ENCODE measurements around the gene DGKG.

Gene DGKG

DNA sequence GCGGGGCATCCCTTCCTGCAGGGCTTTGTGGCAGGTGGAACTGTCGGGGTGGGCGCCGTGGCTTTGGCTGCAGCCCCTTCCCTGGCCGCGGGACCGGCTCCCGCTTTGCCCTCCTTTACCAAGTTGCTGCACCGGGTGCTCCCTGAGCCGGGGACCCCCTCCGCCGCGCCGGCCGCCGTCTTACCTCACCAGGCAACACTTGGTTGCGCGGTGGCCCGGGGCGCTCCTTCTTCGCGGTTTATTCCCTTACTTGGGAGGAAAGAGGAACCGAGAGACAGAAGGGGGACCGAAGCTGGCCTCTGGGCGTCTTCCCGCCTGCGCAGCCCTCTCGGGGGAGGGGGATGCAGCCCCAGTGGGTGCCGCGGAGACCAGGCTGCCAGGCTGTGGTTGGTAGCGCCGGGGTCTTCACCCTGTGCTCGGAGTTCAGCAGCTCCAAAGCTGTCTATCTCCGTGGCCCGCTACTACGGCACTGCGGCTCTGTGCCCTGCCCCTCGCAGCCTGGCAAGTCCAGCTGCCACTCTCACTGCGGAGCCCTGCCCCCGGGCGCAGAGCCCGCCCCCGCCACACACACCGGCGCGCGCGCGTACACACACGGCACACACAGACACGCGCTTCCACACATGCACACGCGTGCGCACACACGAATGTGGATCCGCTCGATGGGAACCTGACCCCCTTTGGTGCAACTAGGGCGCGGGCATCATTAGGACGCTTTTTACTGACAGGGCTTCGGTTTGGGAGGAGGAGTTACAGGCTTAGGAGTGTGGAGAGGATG lies at the start of gene DGKG:
Gene DGKG (minus strand): TSS at position 473 of the 775 bp plus-strand sequence. CDS start 41,775 bp downstream, outside the sequence.
- peak in 1 of 2 experiments; percentile 66 for DNase-seq

DNA sequence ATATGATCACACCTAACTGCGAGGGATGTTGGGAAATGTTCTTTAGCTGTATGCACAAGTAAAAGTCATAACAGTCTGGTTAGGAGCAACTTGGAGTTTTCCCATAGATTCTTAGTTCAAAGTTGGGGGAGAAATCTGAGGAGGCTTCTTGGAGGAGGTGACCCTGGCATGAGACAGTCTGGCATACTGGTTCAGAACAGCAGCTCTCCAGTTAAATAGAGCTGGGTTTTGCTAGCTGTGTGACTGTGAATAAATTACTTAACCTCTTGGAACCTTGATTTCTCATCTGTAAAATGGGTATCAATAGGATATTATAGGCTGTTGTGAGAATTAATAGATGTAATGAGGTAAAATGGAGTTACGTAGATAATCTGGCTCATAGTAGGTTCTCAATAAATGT lies 49.1 kb upstream of the DGKG start:
- no peak for DNase-seq

- DNase-seq: peak in 1 of 2 experiments; percentile 73
These were observed 44.9 kb upstream of the DGKG start for GRCh38 chr3:186406669-186407635.

DNA sequence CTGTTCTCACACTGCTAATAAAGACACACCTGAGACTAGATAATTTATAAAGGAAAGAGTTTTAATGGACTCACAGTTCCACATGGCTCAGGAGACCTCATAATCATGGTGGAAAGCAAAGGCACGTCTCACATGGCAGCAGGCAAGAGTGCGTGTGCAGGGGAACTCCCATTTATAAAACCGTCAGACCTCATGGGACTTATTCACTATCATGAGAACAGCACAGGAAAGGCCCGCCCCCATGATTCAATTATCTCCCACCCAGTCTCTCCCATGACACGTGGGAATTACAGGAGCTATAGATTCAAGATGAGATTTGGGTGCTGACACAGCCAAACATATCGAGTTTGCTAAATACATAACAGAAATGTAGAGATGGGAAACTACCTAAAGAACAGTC lies 39.5 kb upstream of the DGKG start:
- DNase-seq: no peak

- no peak for DNase-seq
These were observed 38.6 kb upstream of the DGKG start for GRCh38 chr3:186400662-186401061.

DNA sequence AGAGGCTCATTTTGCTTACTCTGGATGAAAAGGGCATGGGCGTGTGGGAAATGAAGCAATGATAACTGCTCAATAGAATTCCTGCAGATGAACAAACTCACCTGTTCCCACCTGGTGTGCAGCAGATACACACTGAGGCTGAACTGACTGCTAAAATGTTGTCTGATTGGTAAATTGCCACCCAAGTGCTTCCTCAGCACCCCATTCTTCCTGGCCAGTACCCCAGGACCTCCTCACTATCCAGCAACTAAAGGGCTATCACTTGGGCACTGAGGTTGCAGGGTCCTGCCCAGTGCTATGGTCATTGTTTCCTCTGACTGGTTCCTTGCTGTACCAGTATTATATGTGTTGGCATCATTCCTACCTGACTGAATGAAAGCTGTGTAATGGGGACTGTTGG lies 38.0 kb upstream of the DGKG start:
- no peak for DNase-seq

DNA sequence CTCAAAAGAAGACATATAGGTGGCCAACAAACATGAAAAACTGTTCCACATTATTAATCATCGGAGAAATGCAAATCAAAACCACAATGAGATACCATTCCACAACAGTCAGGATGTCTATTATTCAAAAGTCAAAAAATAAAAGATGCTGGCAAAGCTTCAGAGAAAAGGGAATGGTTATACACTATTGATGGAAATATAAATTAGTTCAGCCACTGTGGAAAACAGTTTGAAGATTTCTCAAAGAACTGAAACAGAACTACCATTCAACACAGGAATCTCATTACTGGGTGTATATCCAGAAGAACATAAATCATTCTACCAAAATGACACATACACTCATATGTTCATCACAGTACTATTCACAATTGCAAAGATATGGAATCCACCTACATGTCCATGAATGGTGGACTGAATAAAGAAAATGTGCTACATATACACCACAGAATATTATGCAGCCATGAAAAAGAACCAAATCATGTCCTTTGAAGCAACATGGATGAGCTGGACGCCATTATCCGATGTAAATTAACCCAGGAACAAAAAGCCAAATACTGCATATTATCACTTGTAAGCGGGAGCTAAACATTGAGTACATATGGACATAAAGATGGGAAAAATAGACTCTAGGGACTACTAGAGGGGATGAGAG lies 32.7 kb upstream of the DGKG start:
- no peak for DNase-seq

DNA sequence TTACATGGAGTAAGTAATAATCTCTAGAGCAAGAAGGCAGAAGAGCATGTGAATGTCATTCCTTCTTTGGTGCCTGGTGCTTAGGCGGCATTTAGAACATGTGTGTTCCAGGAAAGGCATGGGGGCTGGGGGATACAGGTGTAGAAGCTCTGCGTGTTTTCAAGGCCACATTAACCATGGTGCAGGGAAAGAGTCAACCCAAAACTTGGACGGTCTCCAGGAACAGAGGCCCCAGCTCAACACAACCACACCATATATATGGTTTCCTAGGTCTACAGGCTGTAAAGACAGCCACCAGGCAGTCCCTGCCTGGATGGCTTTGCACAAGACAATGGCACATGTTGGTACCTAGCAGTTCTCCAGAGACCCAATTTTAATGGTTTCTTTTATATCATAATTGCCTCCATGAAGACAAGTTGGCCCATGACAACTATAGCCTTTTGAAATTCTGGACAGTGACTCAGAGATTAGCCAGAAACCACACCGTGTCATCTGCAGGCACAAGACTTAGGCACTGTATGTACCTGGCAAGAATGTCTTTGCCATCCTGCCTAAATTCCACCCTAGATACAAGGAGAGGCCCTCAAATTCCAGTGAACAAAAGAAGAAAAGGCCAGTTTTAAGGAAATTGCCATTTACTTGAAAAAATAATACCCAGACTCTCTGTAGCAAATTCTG lies 25.0 kb upstream of the DGKG start:
- DNase-seq: no peak

- no peak for DNase-seq
These were observed 24.0 kb upstream of the DGKG start for GRCh38 chr3:186385856-186386602.

DNA sequence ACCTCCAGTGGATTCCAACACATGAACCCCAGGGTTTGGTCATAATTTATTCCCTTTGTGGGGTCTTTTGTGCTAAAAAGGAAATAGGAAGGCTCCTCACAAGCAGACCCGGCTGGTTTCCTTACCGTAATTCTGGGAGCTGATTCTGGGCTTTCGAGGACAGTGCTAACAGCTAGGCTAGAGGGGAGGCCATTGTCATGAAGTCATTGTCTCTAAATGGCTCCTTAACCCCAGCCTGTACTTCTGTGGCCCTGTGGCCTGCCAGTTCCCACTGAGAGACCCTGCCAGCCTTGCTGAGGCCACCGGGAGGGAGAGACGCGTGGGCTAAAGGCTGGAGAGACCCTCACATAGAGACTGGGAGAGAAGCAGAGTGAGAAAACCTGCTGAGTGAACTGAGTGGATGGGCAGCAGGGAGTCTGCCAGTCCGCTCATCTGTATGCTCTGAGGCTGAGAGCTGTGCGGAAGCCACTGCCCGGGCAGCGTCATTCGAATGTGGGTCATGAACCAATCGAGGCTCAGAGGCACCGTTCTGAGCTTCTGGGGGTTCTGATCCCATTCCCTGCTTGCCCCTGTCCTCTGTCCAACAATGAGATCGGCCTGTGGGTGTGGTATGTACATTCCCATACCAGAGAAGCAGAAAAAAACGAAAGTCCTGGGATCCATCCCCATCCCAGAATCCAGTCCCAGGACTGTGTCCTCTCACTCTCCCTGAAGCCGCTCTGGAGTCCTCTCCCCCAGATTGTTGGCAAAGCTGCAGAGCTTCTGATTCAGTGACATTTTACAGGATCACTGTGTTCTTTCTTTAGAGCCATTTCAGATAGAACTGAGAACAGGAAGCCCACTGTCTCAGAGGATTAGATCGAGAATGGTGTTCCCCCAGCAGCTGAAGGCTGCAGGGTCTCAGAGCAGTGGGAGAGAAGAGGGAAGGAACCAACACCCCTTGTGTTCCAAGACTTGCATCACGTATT lies 21.3 kb upstream of the DGKG start:
- no peak for DNase-seq

GRCh38 chr3:186382217-186382885 lies 20.3 kb upstream of the DGKG start:
- DNase-seq: no peak

- no peak for DNase-seq
These were observed 19.6 kb upstream of the DGKG start for GRCh38 chr3:186381424-186382216.

- DNase-seq: no peak
These were observed 18.8 kb upstream of the DGKG start for GRCh38 chr3:186380622-186381380.

DNA sequence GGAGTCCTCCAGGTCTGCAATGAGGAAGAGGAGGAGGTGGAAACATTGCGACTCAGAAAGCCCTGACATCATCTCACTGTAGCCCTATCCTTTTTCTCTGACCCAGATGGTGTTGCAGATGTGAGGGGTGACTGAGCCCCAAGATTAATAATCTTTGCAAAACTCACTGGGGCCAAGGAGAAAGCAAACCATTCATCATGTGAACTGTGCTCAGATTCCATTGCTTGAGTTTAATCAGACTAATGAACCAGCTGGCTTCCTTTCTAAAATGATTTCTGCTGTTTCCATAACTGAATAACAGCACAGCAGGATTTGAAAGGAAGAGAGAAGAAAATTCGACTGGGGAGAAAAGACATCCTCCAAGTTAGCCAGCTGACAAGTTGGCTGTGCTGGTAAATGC lies 13.4 kb upstream of the DGKG start:
- no peak for DNase-seq

- DNase-seq: no peak
These were observed 12.3 kb upstream of the DGKG start for GRCh38 chr3:186374376-186374775.

GRCh38 chr3:186369217-186369616 lies 7.2 kb upstream of the DGKG start:
- DNase-seq: no peak

- DNase-seq: no peak
These were observed 6.7 kb upstream of the DGKG start for GRCh38 chr3:186368717-186369116.

DNA sequence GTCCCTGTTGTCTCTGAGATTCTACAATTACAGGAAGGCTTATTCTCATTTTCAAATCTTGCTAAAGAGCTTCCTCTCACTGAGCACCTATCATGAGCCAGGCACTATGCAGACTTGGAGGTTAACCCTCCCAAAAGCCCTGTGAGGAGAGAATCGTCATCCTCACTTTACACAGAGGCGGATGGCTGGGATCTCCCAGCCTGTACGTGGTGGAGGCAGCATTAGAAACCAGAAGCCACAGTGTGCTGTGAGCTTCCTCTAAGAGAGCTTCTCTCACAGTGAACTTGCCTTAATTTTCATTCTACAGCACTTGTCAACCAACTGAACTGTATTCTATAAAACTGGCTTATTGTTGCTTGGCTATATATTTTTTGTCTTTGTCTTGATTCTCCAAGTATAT lies 6.1 kb upstream of the DGKG start:
- no peak for DNase-seq

DNA sequence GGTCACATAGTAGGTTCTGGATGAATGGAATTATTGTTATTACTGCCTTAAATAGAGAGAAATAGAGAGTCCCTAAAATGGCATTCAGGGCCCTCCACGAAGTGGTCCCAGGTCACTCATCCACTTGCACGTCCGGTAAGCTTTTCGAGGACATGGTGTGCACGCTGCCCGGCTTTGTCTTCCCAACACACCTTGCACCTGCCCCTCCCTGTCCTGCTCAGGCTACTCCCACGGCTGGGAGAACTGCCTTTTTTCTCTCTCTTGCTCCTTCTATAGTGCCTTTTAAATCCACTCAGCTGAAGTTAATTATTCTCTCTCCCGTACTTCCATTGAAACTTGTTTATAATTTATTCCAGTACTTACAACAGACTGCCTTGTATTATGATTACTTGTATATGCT lies 5.6 kb upstream of the DGKG start:
- no peak for DNase-seq

Measured in NCI-H446 (cell line).